Measurements from ENCODE around the gene BICRAL.

- TF ChIP-seq USF1 (IDR thresholded peaks at IDR 0.05) (no peak), RAD21 (IDR thresholded peaks at IDR 0.05; ENCODE audit: low read depth) (no peak), EP300 (IDR thresholded peaks at IDR 0.05; ENCODE audit: borderline replicate concordance) (no peak), YY1 (IDR thresholded peaks at IDR 0.05; ENCODE audit: low read depth) (no peak), MAX (IDR thresholded peaks at IDR 0.05) (no peak), TAF1 (IDR thresholded peaks at IDR 0.05; ENCODE audit: low read depth) (no peak), FOXM1 (IDR thresholded peaks at IDR 0.05; ENCODE audit: borderline replicate concordance, low read depth) (no peak), CREB1 (IDR thresholded peaks at IDR 0.05; ENCODE audit: low read depth) (no peak), NFIC (IDR thresholded peaks at IDR 0.05) (no peak), EGR1 (IDR thresholded peaks at IDR 0.05) (no peak), REST (IDR thresholded peaks at IDR 0.05; ENCODE audit: low read depth) (no peak), CEBPB (IDR thresholded peaks at IDR 0.05) (no peak), TEAD4 (IDR thresholded peaks at IDR 0.05) (no peak), TCF12 (IDR thresholded peaks at IDR 0.05; ENCODE audit: low read depth) (no peak)
Observed at GRCh38 chr6:42788671-42789070, 6.8 kb downstream of the BICRAL start.
